ENCODE data around the gene WDR26. TPM values are rescaled to one million over a fixed set of nuclear protein-coding genes. Genes with fewer than 3 reads are reported as not detected.
A peak's percentile ranks its signal among the peaks of the same experiment; 100 is the strongest.

Gene WDR26
- total and polyA plus RNA-seq, 9 of the 15 experiments (the other 6 are each of a cell fraction or from before 2014, with no cell fraction given): 11.5 to 66.0 (median 39.8) TPM

GRCh38 chr1:224433701-224434672, 610 bp downstream of the WDR26 start:
- no TSS peak for BruUV-seq (replicated peaks)
- peaks cover 83% of the 10 kb centered on the region for H3K79me2 ChIP-seq (ENCODE audit: control insufficient read depth, insufficient read depth, low read length)
- no peaks in the 10 kb centered on the region for H3K9me1 ChIP-seq (ENCODE audit: control insufficient read depth, insufficient read depth, low read length)
- peaks cover 17% of the 10 kb centered on the region for H4K20me1 ChIP-seq (replicated peaks; ENCODE audit: control insufficient read depth, insufficient read depth, low read length)
- no peaks in the 10 kb centered on the region for H3K27me3 ChIP-seq (ENCODE audit: control insufficient read depth in 2 of 2, insufficient read depth in 2 of 2, low read length in 2 of 2)
- H3K36me3 ChIP-seq (ENCODE audit: control insufficient read depth, insufficient read depth, low read length): peaks cover 22% of the 10 kb centered on the region
- H3K27ac ChIP-seq (ENCODE audit: extremely low read depth, low read depth, low read length): peak overlapping the region; percentile 80
- FAIRE-seq: no peak
- peak overlapping the region; percentile 77 for H3K4me3 ChIP-seq
- H3K4me1 ChIP-seq (replicated peaks in 1 of 2; ENCODE audit: control insufficient read depth in 2 of 2, insufficient read depth in 2 of 2, low read length in 2 of 2): peaks cover 12 to 32% of the 10 kb centered on the region in 2 experiments
- POLR2A ChIA-PET: interaction anchor here (0.5 to 4.4 kb wide), 11 partner anchors 9 to 219 kb away, joined by 3 to 45 read pairs (median 3); no protein-coding TSS in a partner anchor
- peak overlapping the region; percentile 96 for H3K4me2 ChIP-seq (ENCODE audit: insufficient read depth, low read length)
- H3K9ac ChIP-seq (ENCODE audit: insufficient read depth in 1 of 2, low read depth in 2 of 2, low read length in 2 of 2): peak overlapping the region; percentile 91 to 97; a peak in 3 of 4 replicates
- DNase-seq (ENCODE audit: extremely low read depth in 1 of 4, low spot score in 3 of 4): peak; percentile 42 to 85 (median 68)
- no peaks in the 10 kb centered on the region for H3K9me3 ChIP-seq (replicated peaks; ENCODE audit: control insufficient read depth, insufficient read depth, low read depth, low read length)
- intact Hi-C loops (cut with micrococcal nuclease): loop anchor here (2.0 kb wide), 1 partner anchor 23 kb away; no protein-coding TSS in a partner anchor
- peak; percentile 28 for ATAC-seq
- CTCF ChIA-PET (ENCODE audit: low intra/inter-chr PET ratio): no interaction called here
- in situ Hi-C loops (cut with MboI): no loop called here
- H2AFZ ChIP-seq (ENCODE audit: low read depth, low read length): no peak overlapping the region
- WGBS (ENCODE audit: insufficient coverage, low coverage, missing lambda C conversion rate): under 1% methylated on average over 20 of the region's 88 CpGs
- TF ChIP-seq FIP1L1 (IDR thresholded peaks at IDR 0.05; ENCODE audit: low read depth, low read length, poor library complexity, severe bottlenecking): peak; percentile 46
- 0 out of 2 replicates have a peak, but pooled peaks have one; percentile 26 for TF ChIP-seq SMAD3 (CRISPR knock-in tag; conservative IDR thresholded peaks at IDR 0.05)
- TF ChIP-seq, protein P1, sequence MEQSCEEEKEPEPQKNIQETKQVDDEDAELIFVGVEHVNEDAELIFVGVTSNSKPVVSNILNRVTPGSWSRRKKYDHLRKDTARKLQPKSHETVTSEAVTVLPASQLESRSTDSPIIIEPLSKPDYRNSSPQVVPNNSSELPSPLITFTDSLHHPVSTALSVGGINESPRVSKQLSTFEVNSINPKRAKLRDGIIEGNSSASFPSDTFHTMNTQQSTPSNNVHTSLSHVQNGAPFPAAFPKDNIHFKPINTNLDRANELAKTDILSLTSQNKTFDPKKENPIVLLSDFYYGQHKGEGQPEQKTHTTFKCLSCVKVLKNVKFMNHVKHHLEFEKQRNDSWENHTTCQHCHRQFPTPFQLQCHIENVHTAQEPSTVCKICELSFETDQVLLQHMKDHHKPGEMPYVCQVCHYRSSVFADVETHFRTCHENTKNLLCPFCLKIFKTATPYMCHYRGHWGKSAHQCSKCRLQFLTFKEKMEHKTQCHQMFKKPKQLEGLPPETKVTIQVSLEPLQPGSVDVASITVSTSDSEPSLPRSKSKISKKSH (CRISPR knock-in tag; IDR thresholded peaks at IDR 0.05): no peak
- TF ChIP-seq EHMT2 (IDR thresholded peaks at IDR 0.05): no peak
- TF ChIP-seq RBM22 (IDR thresholded peaks at IDR 0.05; ENCODE audit: low read depth, low read length, poor library complexity, severe bottlenecking): peak; percentile 66
- TF ChIP-seq NFYB (IDR thresholded peaks at IDR 0.05; ENCODE audit: extremely low read depth, insufficient read length): no peak
- TF ChIP-seq SUPT5H (IDR thresholded peaks at IDR 0.05): peak; percentile 4; the same call in 1 of the 2 replicates
- TF ChIP-seq ZNF395 (CRISPR knock-in tag; IDR thresholded peaks at IDR 0.05): 0 out of 2 replicates have a peak, but pooled peaks have one; percentile 9
- TF ChIP-seq, protein P2, sequence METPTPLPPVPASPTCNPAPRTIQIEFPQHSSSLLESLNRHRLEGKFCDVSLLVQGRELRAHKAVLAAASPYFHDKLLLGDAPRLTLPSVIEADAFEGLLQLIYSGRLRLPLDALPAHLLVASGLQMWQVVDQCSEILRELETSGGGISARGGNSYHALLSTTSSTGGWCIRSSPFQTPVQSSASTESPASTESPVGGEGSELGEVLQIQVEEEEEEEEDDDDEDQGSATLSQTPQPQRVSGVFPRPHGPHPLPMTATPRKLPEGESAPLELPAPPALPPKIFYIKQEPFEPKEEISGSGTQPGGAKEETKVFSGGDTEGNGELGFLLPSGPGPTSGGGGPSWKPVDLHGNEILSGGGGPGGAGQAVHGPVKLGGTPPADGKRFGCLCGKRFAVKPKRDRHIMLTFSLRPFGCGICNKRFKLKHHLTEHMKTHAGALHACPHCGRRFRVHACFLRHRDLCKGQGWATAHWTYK (CRISPR knock-in tag; IDR thresholded peaks at IDR 0.05): 0 out of 2 replicates have a peak, but pooled peaks have one; percentile 41
- TF ChIP-seq POLR2AphosphoS2 (IDR thresholded peaks at IDR 0.05; ENCODE audit: low read length): peak; percentile 10; the same call in 1 of the 2 replicates
- 0 out of 2 replicates have a peak, but pooled peaks have one; percentile 8 for TF ChIP-seq CREB1 (IDR thresholded peaks at IDR 0.05)
- TF ChIP-seq CREB1 (CRISPR knock-in tag; IDR thresholded peaks at IDR 0.05): 0 out of 2 replicates have a peak, but pooled peaks have one; percentile 7
- TF ChIP-seq RBFOX2 (IDR thresholded peaks at IDR 0.05; ENCODE audit: low read depth, low read length): peak; percentile 77
- TF ChIP-seq, protein P3, sequence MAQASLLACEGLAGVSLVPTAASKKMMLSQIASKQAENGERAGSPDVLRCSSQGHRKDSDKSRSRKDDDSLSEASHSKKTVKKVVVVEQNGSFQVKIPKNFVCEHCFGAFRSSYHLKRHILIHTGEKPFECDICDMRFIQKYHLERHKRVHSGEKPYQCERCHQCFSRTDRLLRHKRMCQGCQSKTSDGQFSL (CRISPR knock-in tag; IDR thresholded peaks at IDR 0.05): 0 out of 2 replicates have a peak, but pooled peaks have one; percentile 30
- TF ChIP-seq, protein P3 (tag; IDR thresholded peaks at IDR 0.05): peak in 1 of 2 experiments; percentile 87; a peak in 1 of 4 replicates

Measured in K562 (cell line).